ENCODE measurements around the gene UBE2QL1.

The UBE2QL1 gene

DNA sequence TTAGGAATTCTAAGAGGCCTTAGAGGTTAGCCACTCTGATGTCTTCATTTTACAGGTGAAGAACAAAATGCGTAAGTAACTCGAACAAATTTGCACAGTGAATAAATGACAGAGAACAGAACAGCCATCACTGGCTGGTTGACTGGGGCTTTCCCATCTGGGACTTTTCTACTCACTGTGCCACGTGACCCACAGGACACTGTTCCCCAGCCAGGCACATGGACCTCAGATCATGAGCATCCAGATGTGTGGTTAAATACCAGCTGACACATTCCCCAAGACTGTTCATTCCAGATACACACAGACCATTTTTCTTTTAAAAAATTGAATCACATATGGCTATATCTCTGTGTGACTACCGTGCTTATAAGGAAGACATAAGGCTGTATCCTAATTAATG is 44.5 kb upstream of the UBE2QL1 start:
- Histone ChIP-seq H3K27me3 (peaks cover 13% of the 10 kb centered on the region), H3K36me3 (no peaks in the 10 kb centered on the region), H3K4me1 (ENCODE audit: control insufficient read depth in 1 of 2, insufficient read depth in 1 of 2, low read depth in 1 of 2, low read length in 1 of 2) (no peaks in the 10 kb centered on the region), H3K4me3 (ENCODE audit: low read depth in 1 of 2, low read length in 1 of 2) (no peak overlapping the region), H3K27ac (no peak overlapping the region), H3K9me3 (no peaks in the 10 kb centered on the region)
- TF ChIP-seq, protein P1, sequence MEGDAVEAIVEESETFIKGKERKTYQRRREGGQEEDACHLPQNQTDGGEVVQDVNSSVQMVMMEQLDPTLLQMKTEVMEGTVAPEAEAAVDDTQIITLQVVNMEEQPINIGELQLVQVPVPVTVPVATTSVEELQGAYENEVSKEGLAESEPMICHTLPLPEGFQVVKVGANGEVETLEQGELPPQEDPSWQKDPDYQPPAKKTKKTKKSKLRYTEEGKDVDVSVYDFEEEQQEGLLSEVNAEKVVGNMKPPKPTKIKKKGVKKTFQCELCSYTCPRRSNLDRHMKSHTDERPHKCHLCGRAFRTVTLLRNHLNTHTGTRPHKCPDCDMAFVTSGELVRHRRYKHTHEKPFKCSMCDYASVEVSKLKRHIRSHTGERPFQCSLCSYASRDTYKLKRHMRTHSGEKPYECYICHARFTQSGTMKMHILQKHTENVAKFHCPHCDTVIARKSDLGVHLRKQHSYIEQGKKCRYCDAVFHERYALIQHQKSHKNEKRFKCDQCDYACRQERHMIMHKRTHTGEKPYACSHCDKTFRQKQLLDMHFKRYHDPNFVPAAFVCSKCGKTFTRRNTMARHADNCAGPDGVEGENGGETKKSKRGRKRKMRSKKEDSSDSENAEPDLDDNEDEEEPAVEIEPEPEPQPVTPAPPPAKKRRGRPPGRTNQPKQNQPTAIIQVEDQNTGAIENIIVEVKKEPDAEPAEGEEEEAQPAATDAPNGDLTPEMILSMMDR (IDR thresholded peaks at IDR 0.05), result no peak

DNA sequence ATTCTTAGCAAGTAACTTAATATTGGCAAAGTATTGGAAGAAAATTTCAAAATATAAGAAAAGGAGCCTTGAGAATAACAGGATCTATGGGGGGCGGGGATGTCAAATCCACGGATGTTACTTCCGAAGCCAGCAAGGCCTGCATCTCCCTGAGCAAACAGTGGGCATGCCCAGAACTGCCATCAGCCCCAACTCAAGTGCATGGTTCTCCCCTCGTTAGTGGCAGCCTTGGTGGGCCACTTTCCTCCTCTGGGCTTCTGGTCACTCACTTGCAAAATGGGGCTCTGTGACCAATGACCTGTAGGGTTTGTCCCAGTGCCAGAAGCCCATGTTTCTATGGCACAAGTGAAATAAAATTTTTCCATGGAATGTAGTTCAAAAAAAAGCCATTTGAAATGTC is 43.1 kb upstream of the UBE2QL1 start:
- H3K4me3 ChIP-seq (ENCODE audit: low read depth in 1 of 2, low read length in 1 of 2), result no peak overlapping the region
- H3K27me3 ChIP-seq, result peaks cover 13% of the 10 kb centered on the region
- TF ChIP-seq, protein P1 (IDR thresholded peaks at IDR 0.05), result no peak
- H3K4me1 ChIP-seq (ENCODE audit: control insufficient read depth in 1 of 2, insufficient read depth in 1 of 2, low read depth in 1 of 2, low read length in 1 of 2), result no peaks in the 10 kb centered on the region
- H3K9me3 ChIP-seq, result no peaks in the 10 kb centered on the region
- no peak overlapping the region for H3K27ac ChIP-seq
- no peaks in the 10 kb centered on the region for H3K36me3 ChIP-seq

DNA sequence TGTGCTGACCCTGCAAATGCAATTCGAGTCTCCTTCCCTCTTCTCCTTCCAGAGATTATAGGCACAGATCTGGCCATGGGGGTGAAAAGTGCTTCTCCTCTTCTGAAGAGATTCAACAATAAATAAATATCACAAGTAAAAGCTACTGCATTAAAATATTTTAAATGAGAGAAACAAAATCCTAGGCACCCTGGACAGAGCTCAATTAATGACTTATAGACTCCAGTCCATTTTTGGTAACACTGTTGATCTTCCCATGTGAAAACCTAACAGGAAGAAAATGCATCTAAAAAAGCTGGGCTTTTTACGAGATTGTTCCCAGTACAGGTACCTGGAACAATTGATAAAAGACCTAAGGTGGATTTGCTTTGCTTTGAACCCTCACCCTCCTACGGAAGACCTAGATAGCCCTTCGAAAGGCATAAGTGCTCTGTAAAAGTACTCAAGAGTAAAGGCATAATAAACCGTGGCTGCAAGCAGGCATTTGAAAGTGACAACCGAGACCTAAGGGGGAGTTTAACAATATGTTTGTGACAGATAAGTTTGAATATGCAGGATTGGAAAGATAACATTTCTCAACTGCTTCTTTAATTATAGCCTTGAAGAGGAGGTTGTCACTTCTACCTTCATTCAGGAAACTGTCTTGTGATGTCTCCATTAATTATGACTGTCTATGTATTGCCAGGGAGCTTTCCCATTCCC is 41.0 kb upstream of the UBE2QL1 start:
- Histone ChIP-seq H3K27ac (no peak overlapping the region), H3K4me1 (ENCODE audit: control insufficient read depth in 1 of 2, insufficient read depth in 1 of 2, low read depth in 1 of 2, low read length in 1 of 2) (no peaks in the 10 kb centered on the region), H3K4me3 (ENCODE audit: low read depth in 1 of 2, low read length in 1 of 2) (no peak overlapping the region), H3K27me3 (peaks cover 5% of the 10 kb centered on the region), H3K9me3 (no peaks in the 10 kb centered on the region), H3K36me3 (no peaks in the 10 kb centered on the region)
- TF ChIP-seq, protein P1 (IDR thresholded peaks at IDR 0.05), result no peak

DNA sequence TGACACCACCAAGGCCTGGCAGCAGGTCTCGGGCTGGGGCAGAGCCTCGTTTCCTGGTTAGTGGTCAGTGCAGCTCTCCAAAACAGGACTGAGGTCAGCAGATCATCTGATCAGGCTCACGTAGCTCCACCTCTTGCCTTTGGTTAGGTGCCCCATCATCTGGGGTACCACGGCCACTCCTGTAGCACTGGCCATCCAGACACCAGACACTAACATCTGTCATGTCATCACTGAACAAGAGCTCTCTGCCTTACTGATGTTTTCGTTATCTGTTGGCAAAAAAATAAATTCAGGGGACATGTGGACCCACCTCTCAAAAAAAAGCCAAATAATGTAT is 40.4 kb upstream of the UBE2QL1 start:
- Histone ChIP-seq H3K9me3 (no peaks in the 10 kb centered on the region), H3K27ac (no peak overlapping the region), H3K36me3 (no peaks in the 10 kb centered on the region), H3K27me3 (peaks cover 4% of the 10 kb centered on the region), H3K4me3 (ENCODE audit: low read depth in 1 of 2, low read length in 1 of 2) (no peak overlapping the region), H3K4me1 (ENCODE audit: control insufficient read depth in 1 of 2, insufficient read depth in 1 of 2, low read depth in 1 of 2, low read length in 1 of 2) (no peaks in the 10 kb centered on the region)
- TF ChIP-seq, protein P1 (IDR thresholded peaks at IDR 0.05), result no peak

DNA sequence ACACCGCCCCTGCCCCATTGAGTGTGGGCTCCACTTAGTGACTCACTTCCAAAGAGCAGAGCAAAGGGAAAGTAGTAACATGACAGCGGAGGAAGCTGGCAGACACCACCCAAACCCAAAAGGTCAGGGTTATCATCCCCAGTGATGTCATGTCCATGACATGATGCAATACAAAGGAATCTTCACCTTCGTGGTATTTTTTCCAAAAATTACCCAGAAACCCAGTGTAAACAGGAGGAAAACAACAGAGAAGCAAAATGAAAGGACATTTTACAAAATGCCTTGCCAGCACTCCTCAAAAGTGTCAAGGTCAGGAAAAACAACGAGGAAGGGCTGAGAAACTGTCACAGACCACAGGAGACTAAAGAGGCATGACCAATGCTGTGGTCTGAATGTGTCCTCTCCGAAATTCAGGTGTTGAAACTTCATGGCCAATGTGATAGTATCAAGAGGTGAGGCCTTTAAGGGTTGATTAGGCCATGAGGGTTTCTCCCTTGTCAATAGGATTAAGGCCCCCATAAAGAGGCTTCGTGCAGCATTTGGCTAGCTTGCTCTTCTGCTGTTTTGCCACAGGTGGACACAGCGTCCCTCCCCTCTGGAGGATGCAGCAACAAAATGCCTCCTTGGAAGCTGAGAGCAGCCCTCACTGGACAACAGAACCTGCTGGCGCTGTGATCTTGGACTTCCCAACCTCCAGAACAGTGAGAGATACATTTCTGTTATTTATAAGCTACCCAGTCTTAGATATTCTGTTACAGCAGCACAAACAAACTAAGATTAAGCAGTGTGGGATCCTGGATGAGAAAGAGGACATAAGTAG is 39.8 kb upstream of the UBE2QL1 start:
- peaks cover 4% of the 10 kb centered on the region for H3K27me3 ChIP-seq
- H3K27ac ChIP-seq, result no peak overlapping the region
- H3K9me3 ChIP-seq, result no peaks in the 10 kb centered on the region
- TF ChIP-seq, protein P1 (IDR thresholded peaks at IDR 0.05), result no peak
- H3K4me1 ChIP-seq (ENCODE audit: control insufficient read depth in 1 of 2, insufficient read depth in 1 of 2, low read depth in 1 of 2, low read length in 1 of 2), result no peaks in the 10 kb centered on the region
- H3K36me3 ChIP-seq, result no peaks in the 10 kb centered on the region
- no peak overlapping the region for H3K4me3 ChIP-seq (ENCODE audit: low read depth in 1 of 2, low read length in 1 of 2)

Data from neutrophil (primary cell).